ENCODE measurements around the gene GPHA2. TPM values are rescaled to one million over a fixed set of nuclear protein-coding genes. Genes with fewer than 3 reads are reported as not detected.
"Not testable (repeated sequence)": the region's sequence is repeated elsewhere in the genome, so short reads cannot be mapped to it uniquely, and the experiment has no call there.

GPHA2 gene
- under 1 TPM; 0.49 to 0.56 TPM for total RNA-seq
- polyA plus RNA-seq (2013, experiment 1 of 2), result 0.14 TPM
- 0.26 TPM for polyA plus RNA-seq (2013, experiment 2 of 2)
- 0 to 0.80 (median 0) reads per million in 172 experiments for total RNA-seq

- Mint-ChIP-seq H3K27me3 (no peaks in the 10 kb centered on the region), H3K4me1 (ENCODE audit: low read depth) (no peaks in the 10 kb centered on the region), H3K36me3 (ENCODE audit: low read depth) (peaks cover 33% of the 10 kb centered on the region), H3K9me3 (no peaks in the 10 kb centered on the region), H3K4me3 (no peak within 1 kb of the TSS), H3K27ac (no peak within 1 kb of the TSS)
- intact Hi-C loops (cut with DNase I, micrococcal nuclease), result loop anchor here in 1 of 2 experiments (5.0 kb wide), 1 partner anchor 67 kb away; no protein-coding TSS in a partner anchor
- Histone ChIP-seq H3K9me3 (ENCODE audit: control insufficient read depth in 1 of 2, insufficient read depth in 1 of 2, low read length in 2 of 2) (no peaks in the 10 kb centered on the region), H3K4me1 (ENCODE audit: insufficient read depth, low read length) (no peaks in the 10 kb centered on the region), H3K27ac (ENCODE audit: low read depth in 1 of 2, low read length in 2 of 2) (no peak within 1 kb of the TSS), H3K4me3 (ENCODE audit: low read length) (no peak within 1 kb of the TSS), H3K36me3 (ENCODE audit: insufficient read depth, low read length) (peaks cover 29% of the 10 kb centered on the region), H3K27me3 (ENCODE audit: control insufficient read depth in 1 of 2, insufficient read depth in 2 of 2, low read length in 2 of 2) (no peaks in the 10 kb centered on the region)
- ATAC-seq (ENCODE audit: poor library complexity), result no peak
- ChIA-PET CTCF (no interaction called here), POLR2A (no interaction called here)
- no peak for TF ChIP-seq CTCF (IDR thresholded peaks at IDR 0.05)
- DNase-seq, result no peak
Observed at GRCh38 chr11:64935359-64936081, at the start of gene GPHA2. Gene GPHA2 (minus strand): TSS chr11:64935893. CDS start chr11:64935460, 433 bp downstream.

GRCh38 chr11:64983339-64983738, 47.6 kb upstream of the GPHA2 start:
- H3K4me1 Mint-ChIP-seq (ENCODE audit: low read depth); CTCF ChIA-PET; H3K9me3 ChIP-seq (ENCODE audit: control insufficient read depth in 1 of 2, insufficient read depth in 1 of 2, low read length in 2 of 2); H3K36me3 Mint-ChIP-seq (ENCODE audit: low read depth); H3K4me1 ChIP-seq (ENCODE audit: insufficient read depth, low read length); H3K27me3 ChIP-seq (ENCODE audit: control insufficient read depth in 1 of 2, insufficient read depth in 2 of 2, low read length in 2 of 2); intact Hi-C loops (cut with DNase I, micrococcal nuclease); H3K4me3 ChIP-seq (ENCODE audit: low read length); H3K27me3 Mint-ChIP-seq; H3K9me3 Mint-ChIP-seq; H3K27ac Mint-ChIP-seq; ATAC-seq (ENCODE audit: poor library complexity); H3K36me3 ChIP-seq (ENCODE audit: insufficient read depth, low read length); H3K4me3 Mint-ChIP-seq; POLR2A ChIA-PET; H3K27ac ChIP-seq (ENCODE audit: low read depth in 1 of 2, low read length in 2 of 2); DNase-seq: not testable (repeated sequence)

GRCh38 chr11:64976651-64977050, 41.0 kb upstream of the GPHA2 start:
- no peaks in the 10 kb centered on the region for H3K9me3 Mint-ChIP-seq

More at GRCh38 chr11:64976651-64977050, 41.0 kb upstream of the GPHA2 start:
- Histone ChIP-seq H3K27me3 (ENCODE audit: control insufficient read depth in 1 of 2, insufficient read depth in 2 of 2, low read length in 2 of 2) (no peaks in the 10 kb centered on the region), H3K36me3 (ENCODE audit: insufficient read depth, low read length) (no peaks in the 10 kb centered on the region), H3K9me3 (ENCODE audit: control insufficient read depth in 1 of 2, insufficient read depth in 1 of 2, low read length in 2 of 2) (no peaks in the 10 kb centered on the region), H3K27ac (ENCODE audit: low read depth in 1 of 2, low read length in 2 of 2) (no peak overlapping the region), H3K4me3 (ENCODE audit: low read length) (no peak overlapping the region), H3K4me1 (ENCODE audit: insufficient read depth, low read length) (peaks cover 12% of the 10 kb centered on the region)
- intact Hi-C loops (cut with DNase I, micrococcal nuclease), result no loop called here
- ChIA-PET CTCF (no interaction called here), POLR2A (no interaction called here)
- no peak for ATAC-seq (ENCODE audit: poor library complexity)
- Mint-ChIP-seq H3K27me3 (no peaks in the 10 kb centered on the region), H3K27ac (no peak overlapping the region), H3K4me1 (ENCODE audit: low read depth) (peaks cover 8% of the 10 kb centered on the region), H3K4me3 (no peak overlapping the region), H3K36me3 (ENCODE audit: low read depth) (no peaks in the 10 kb centered on the region)
- TF ChIP-seq CTCF (IDR thresholded peaks at IDR 0.05), result no peak
- DNase-seq, result no peak
